GM19468 (cell line): ENCODE results near the gene EDARADD.
"Not testable (repeated sequence)": the region's sequence is repeated elsewhere in the genome, so short reads cannot be mapped to it uniquely, and the experiment has no call there.

Source experiments
- ATAC-seq: cut with Tn5 transposase; IDR thresholded peaks from one replicate; pipeline ENCODE4 v1.9.1; 2021; ENCODE audit warnings: mild to moderate bottlenecking, moderate library complexity, moderate number of reproducible peaks; ENCODE audit not compliant: unreplicated experiment; ENCODE audit errors: extremely low read depth

The EDARADD gene

DNA sequence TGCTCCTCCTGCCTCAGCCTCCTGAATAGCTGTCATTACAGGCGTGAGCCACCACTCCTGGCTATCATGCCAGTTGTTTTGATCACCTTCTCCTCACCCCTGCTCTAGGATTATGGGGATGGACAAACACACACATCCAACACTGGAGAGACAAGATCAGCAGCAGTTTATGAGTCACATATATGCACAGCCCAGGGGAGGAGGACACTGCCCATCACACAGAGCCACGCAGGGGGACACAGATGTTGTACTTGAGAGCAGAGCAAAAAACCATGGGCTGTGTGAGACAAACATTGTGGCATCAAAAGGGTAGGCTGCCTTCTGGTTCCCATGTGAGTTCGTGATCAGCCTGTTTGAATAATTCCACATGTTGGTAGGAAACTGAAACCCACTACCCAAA, 32.1 kb downstream of the EDARADD start:
- no peak for ATAC-seq

- ATAC-seq, result no peak
Measured at GRCh38 chr1:236429715-236430274, 35.7 kb downstream of the EDARADD start.

- no peak for ATAC-seq
Measured at GRCh38 chr1:236433819-236434315, 39.8 kb downstream of the EDARADD start.

DNA sequence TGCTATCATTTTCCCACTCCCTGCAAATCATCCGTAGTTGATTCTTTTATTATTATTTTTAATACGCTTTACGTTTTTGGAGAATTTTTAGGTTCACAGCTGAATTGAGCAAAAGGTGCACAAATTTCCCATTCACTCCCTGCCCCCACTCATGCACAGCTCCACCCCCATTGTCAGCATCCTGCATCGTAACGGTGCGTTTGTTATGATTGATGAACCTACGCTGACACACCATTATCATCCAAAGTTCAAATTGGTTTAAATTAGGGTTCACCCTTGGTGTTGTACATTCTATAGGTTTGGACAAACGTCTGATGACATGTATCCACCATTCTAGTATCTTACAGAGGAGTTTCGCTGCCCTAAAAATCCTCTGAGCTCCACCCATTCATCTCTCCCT, 44.5 kb downstream of the EDARADD start:
- ATAC-seq, result no peak

DNA sequence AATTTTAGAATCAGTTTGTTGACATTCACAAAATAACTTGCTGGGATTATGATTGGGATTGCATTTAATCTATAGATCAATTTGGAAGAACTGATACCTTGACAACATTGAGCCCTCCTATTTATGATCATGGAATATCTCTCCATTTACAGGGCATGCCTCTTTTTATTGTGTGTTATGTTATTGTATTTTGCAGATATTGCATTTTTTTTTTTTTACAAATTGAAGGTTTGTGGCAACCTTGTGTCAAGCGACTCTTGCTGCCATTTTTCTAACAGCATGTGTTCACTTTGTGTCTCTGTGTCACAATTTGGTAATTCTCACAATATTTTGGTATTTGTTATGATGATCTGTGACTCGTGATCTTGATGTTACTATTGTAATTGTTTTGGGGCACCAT, 46.3 kb downstream of the EDARADD start:
- no peak for ATAC-seq

- ATAC-seq, result no peak
Measured at GRCh38 chr1:236450779-236451178, 56.7 kb downstream of the EDARADD start.

DNA sequence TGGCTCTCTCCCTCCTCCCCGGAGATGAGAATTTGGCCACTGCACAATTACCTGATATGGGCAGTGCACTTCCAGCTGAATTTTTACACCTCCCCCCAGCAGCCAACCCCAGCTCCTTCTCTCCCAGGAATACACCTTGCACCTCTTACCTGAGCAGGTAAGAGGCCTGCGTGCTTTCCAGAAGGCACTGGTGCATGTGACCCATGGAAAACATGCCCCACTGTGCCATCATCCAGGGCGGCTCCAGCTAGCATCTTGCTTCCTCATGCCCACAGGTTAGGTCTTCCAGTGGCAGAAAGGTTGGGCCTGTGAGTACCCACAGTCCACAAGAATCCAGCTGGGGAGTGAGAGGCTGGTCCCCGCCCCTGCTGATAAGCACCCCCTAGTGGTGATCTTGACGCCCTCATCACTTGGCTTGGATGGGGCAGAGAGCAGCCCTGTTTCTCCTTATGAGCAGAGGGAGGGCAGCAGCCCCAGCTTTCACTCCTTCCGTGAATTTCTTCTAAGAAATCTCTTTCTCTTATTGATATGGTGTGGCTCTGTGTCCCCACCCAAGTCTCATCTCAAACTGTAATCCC, 57.8 kb downstream of the EDARADD start:
- no peak for ATAC-seq

- ATAC-seq, result no peak
Measured at GRCh38 chr1:236455243-236455642, 61.2 kb downstream of the EDARADD start.

DNA sequence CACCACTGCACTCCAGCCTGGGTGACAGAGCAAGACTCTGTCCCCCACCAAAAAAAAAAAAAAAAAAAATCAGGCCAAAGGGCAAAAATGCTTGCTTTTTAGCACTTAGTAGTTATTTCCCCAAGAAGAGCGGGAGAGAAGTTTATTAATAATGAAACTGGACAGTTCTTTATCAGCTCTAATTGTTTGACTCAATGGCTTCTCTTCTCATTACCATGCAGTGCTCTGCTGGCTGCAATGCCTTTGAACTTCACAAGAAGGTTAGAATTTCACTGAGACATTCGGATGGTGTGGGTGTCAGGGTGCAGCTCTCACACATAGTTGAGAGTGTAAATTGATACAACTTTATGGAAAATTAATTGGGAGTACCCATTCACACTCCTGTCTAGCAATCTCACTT, 63.7 kb downstream of the EDARADD start:
- ATAC-seq, result no peak

DNA sequence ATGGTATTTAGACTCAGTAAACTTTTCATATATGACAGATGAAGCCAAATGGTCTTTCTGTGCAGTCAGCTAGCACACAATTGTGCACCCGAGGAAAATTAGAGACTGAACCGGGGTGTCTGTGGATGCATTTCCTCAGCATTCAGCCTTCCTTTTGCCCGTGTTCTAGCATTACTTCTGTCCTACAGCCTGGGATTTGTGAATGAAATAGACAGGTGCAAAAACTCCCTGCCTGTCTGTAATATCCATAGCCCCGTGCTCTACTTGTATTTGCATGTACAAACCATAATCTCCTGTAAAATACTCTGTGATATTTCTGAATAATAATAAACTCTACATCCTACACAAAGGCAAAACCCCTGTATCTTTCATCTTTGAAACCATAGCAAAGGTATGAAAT, 64.9 kb downstream of the EDARADD start:
- no peak for ATAC-seq

GRCh38 chr1:236460103-236460502, 66.0 kb downstream of the EDARADD start:
- no peak for ATAC-seq

DNA sequence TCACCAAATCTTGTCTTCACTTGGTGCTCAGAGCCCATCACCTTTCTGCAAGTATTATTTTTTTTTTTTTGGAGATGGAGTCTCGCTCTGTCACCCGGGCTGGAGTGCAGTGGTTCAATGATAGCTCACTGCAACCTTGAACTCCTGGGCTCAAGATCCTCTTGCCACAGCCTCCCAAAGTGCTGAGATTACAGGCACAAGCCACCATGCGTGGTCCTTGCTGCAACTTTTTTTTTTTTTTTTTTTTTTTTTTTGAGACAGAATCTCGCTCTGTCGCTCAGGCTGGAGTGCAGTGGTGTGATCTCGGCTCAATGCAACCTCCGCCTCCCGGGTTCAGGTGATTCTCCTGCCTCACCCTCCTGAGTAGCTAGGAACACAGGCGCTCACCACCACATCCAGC, 70.1 kb downstream of the EDARADD start:
- not testable (repeated sequence) for ATAC-seq

DNA sequence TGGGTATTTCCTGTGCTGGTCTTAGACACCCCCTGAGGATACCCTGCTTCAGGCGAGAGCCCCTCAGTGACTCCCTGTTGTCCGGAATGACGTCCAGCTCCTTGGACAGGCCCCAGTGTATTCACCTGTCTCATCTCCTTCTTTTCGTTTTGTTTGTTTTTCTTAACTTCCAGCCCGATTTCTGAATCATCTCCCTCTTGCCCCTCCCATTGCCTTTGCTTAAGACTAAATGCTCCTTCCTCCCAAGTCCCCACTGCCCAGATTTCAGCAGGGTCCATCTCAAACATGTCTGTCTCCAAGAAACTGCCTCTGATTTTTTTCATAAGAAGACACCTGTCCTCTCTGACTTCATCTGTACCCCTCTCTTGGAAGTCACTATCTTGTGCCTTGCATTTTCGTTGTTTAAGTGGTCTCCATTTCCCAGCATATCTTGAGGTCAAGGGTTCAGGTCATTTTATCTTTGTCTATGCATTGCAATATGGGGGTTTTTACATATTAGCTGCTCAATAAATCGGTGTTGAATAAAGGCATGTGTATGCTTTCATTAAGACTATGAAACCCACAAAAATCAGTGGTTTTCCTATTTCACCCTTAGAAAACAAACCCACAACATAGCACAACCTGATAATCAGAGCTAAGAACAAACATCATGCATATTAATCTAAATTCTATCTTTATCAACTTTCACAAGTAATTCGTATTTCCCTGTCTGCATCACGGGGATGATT, 71.3 kb downstream of the EDARADD start:
- ATAC-seq, result peak; percentile 14

DNA sequence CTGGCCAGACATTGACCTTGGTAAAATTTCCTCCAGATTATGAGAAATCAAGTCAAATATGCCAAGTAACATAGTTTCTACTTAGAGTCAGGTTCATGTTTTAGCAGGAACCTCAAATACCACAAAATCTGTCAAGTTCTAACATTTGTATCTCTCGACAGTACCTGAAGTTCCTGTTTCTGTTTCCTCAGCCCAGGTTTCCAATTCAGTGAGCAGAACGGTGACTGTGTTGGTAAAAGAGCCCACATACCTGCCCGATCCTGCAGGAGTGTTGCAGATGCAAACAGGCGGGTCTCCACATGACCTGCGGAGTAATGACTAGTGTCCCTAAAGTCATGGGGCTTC, 71.8 kb downstream of the EDARADD start:
- peak; percentile 84 for ATAC-seq

- ATAC-seq, result no peak
Measured at GRCh38 chr1:236467327-236467641, 73.2 kb downstream of the EDARADD start.

- ATAC-seq, result no peak
Measured at GRCh38 chr1:236468625-236469024, 74.5 kb downstream of the EDARADD start.

DNA sequence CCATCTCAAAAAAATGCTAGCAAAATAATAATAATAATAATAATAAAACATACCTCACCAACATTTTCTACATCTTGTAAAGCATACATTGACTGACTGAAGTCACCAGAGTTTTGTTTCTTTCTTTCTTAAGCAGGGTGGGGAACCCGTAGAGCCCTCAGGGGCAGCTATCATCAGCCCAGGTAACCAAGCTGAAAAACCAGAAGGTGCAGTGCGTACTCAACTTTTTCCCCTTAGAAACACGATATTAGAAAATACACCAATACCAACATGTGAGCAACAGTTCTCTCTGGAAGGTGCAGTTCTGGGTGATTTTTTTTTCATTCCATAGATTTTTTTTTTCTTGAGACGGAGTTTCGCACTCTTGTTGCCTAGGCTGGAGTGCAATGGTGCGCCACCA, 75.4 kb downstream of the EDARADD start:
- no peak for ATAC-seq

- ATAC-seq, result no peak
Measured at GRCh38 chr1:236471096-236471495, 77.0 kb downstream of the EDARADD start.

DNA sequence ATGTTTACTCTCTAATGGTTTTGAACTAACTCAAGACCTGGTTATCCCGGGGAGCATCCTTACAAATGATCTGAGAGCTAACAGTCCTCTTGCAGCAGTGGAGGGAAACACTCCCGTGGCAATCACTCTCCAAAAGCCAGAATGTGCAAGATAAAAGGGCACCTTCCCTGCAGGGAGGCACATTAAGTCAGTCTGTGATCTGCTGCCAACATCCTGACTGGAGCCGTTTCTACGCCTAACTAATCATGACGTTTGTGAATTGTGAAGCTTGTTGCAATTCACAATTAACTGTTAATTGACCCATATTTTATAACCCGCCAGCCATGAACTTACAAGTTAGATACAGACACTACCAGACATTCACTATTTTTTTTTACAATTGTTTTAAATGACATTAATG, 77.6 kb downstream of the EDARADD start:
- ATAC-seq, result no peak

DNA sequence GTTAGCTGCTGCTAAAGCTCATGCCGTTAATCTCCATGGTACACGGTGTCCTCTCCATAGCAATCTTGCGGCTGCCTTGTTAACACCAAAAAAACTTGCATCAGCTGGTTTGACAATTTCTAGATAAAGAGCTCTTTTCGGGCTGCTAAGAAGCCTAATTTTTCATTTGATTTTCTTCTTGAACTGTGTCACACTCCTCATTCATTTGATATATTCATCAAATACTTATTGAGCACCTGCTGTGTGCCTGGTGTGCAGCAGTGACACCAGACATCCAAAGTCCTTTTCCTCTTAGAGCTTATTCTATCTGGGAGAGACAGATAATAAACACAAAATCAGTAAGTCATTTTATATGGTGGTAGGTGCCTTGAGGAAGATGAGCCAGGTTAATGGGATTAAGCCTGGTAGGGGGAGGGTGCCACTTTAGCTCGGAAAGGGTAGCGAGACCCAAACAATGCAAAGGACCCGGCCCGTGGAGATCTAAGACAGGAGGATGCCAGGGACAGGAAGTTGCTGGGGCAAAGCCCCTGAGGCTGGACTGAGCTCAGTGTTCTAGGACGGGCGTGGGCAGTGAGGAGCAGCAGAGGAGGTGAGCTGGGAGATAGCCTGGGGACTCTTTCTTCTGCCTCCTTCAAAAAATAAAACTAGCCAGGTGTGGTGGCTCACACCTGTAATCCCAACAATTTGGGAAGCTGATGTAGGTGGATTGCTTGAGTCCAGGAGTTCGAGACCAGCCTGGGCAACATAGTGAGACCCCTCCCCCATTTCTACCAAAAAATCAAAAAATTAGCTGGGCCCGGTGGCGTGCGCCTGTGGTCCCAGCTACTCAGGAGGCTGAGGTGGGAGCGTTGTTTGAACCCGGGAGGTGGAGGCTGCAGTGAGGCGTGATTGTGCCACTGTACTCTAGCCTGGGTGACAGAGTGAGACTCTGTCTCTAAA, 79.0 kb downstream of the EDARADD start:
- no peak for ATAC-seq

- no peak for ATAC-seq
Measured at GRCh38 chr1:236476019-236476418, 81.9 kb downstream of the EDARADD start.
